ENCODE data around the gene PFKL.

- TF ChIP-seq CTCF (IDR thresholded peaks at IDR 0.05) (no peak), EZH2 (IDR thresholded peaks at IDR 0.05; ENCODE audit: borderline replicate concordance, insufficient read depth, low read depth, low read length, poor library complexity, severe bottlenecking) (no peak)
These were observed 5.8 kb downstream of the PFKL start for GRCh38 chr21:44305691-44306090.
